ENCODE results near the gene ABTB1. TPM values are rescaled to one million over a fixed set of nuclear protein-coding genes. Genes with fewer than 3 reads are reported as not detected.

Gene ABTB1
- total RNA-seq, 1 experiment from 2014 or later = 6.9 TPM

DNA sequence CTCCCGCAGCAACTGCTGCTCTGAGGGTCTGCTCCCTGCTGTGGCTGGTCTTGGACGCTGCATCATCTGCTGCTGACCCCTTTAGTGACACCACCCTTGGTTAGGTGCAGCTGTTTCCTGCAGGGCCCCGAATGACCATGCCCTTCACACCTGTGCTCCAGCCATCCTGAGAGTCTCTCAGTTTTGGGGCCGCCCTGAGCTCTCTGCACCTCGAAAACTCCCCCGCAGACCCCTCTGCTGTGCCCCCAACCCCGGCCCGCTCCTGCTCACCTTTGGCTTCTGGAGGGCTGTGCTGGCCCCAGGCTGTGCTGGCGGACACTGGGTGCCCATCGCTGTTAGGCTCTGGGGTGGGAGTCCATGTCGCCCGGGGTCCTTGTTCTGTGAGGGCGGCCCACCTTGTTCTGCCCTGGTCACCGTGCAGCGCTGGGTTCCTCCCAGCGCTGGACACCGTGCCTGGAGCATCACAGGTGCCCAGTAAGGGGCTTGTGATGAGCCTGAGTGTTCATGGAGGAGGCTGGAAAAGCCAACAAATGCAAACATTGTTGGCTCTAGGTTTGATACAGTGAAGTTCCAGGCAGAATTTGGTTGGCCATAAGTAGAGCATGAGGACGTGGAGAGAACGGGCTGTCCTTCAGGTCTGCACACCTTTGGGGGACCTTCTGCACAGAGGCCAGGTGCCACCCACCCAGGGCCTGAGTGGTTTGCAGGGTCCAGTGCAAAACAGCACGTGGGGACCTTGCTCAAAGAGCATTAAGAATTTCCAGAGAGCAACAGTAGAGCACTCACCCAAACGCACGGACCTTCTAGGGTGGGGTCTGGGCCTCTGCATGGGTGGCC lies 12.3 kb downstream of the ABTB1 start:
- POLR2A ChIA-PET = interaction anchor here (0.5 kb wide), 1 partner anchor 13 kb away, joined by 7 read pairs; no protein-coding TSS in a partner anchor
- CTCF ChIA-PET = interaction anchor here (0.6 kb wide), 1 partner anchor 54 kb away, joined by 3 read pairs; no protein-coding TSS in a partner anchor
- BruUV-seq (replicated peaks) = no TSS peak
- H3K9me3 ChIP-seq (ENCODE audit: control insufficient read depth, insufficient read depth, low read depth, low read length) = no peaks in the 10 kb centered on the region
- TF ChIP-seq, protein P1, sequence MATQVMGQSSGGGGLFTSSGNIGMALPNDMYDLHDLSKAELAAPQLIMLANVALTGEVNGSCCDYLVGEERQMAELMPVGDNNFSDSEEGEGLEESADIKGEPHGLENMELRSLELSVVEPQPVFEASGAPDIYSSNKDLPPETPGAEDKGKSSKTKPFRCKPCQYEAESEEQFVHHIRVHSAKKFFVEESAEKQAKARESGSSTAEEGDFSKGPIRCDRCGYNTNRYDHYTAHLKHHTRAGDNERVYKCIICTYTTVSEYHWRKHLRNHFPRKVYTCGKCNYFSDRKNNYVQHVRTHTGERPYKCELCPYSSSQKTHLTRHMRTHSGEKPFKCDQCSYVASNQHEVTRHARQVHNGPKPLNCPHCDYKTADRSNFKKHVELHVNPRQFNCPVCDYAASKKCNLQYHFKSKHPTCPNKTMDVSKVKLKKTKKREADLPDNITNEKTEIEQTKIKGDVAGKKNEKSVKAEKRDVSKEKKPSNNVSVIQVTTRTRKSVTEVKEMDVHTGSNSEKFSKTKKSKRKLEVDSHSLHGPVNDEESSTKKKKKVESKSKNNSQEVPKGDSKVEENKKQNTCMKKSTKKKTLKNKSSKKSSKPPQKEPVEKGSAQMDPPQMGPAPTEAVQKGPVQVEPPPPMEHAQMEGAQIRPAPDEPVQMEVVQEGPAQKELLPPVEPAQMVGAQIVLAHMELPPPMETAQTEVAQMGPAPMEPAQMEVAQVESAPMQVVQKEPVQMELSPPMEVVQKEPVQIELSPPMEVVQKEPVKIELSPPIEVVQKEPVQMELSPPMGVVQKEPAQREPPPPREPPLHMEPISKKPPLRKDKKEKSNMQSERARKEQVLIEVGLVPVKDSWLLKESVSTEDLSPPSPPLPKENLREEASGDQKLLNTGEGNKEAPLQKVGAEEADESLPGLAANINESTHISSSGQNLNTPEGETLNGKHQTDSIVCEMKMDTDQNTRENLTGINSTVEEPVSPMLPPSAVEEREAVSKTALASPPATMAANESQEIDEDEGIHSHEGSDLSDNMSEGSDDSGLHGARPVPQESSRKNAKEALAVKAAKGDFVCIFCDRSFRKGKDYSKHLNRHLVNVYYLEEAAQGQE (IDR thresholded peaks at IDR 0.05; ENCODE audit: insufficient read depth in 1 of 2, low read depth in 2 of 2, low read length in 1 of 2) = no peak
- no peak for TF ChIP-seq TCF7L2 (IDR thresholded peaks at IDR 0.05; ENCODE audit: low read depth, low read length)
- TF ChIP-seq SIN3A (IDR thresholded peaks at IDR 0.05; ENCODE audit: borderline replicate concordance, insufficient read depth, low read depth, low read length) = no peak
- TF ChIP-seq, protein P2, sequence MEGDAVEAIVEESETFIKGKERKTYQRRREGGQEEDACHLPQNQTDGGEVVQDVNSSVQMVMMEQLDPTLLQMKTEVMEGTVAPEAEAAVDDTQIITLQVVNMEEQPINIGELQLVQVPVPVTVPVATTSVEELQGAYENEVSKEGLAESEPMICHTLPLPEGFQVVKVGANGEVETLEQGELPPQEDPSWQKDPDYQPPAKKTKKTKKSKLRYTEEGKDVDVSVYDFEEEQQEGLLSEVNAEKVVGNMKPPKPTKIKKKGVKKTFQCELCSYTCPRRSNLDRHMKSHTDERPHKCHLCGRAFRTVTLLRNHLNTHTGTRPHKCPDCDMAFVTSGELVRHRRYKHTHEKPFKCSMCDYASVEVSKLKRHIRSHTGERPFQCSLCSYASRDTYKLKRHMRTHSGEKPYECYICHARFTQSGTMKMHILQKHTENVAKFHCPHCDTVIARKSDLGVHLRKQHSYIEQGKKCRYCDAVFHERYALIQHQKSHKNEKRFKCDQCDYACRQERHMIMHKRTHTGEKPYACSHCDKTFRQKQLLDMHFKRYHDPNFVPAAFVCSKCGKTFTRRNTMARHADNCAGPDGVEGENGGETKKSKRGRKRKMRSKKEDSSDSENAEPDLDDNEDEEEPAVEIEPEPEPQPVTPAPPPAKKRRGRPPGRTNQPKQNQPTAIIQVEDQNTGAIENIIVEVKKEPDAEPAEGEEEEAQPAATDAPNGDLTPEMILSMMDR (IDR thresholded peaks at IDR 0.05) = no peak
- no peak for TF ChIP-seq POLR2AphosphoS5 (IDR thresholded peaks at IDR 0.05; ENCODE audit: low read depth, low read length)
- no peaks in the 10 kb centered on the region for H3K27me3 ChIP-seq (ENCODE audit: control insufficient read depth, insufficient read depth, low read length)
- intact Hi-C loops (cut with micrococcal nuclease; ENCODE audit: unreplicated experiment) (no loop called here), in situ Hi-C loops (cut with HindIII; ENCODE audit: low pct_unique_long_range_greater_than_20kb, low sequenced_read_pairs) (no loop called here)
- H3K4me3 ChIP-seq (ENCODE audit: low read depth in 2 of 2, low read length in 2 of 2) = no peak overlapping the region
- no peaks in the 10 kb centered on the region for H3K4me1 ChIP-seq (ENCODE audit: control insufficient read depth, insufficient read depth, low read length)
- no peak for DNase-seq (ENCODE audit: low read depth, low spot score)
- ATAC-seq = peak; percentile 78
- no peak overlapping the region for H3K27ac ChIP-seq (ENCODE audit: low read length)
- H3K36me3 ChIP-seq (ENCODE audit: control insufficient read depth, insufficient read depth, low read length) = no peaks in the 10 kb centered on the region

DNA sequence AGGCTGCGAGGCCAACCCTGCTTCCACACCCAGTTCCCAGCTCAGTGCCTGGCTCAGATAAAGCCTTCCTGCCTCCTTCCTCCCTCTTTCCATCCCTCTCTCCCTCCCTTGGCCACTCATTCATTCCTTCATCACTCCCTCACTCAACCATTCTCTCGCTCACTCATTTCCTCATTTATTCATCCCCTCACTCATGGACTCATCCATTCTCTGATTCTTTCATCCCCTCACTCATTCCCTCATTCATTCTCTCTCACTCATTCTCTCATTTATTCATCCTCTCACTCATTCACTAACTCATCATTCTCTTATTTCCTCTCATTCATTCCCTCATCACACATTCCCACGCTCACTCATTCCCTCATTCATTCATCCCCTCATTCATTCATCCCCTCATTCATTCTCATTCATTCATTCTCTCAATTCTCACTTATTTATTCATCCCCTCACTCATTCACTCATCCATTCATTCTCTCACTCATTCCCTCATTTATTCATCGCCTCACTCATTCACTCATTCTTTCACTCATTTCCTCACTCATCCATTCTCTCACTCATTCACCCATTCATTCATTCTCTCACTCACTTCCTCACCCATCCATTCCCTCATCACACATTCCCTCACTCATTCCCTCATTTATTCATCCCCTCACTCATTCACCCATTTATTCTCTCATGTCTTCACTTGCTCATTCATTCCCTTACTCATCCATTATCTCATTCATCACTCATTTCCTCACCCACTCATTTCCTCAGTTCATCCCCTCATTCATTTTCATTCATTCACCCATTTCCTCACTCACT lies 13.2 kb downstream of the ABTB1 start:
- BruUV-seq (replicated peaks) = no TSS peak
- no peak; the same call in 1 of the 2 replicates for ATAC-seq
- H3K36me3 ChIP-seq (ENCODE audit: control insufficient read depth, insufficient read depth, low read length) = no peaks in the 10 kb centered on the region
- no peak for DNase-seq (ENCODE audit: low read depth, low spot score)
- intact Hi-C loops (cut with micrococcal nuclease; ENCODE audit: unreplicated experiment) (no loop called here), in situ Hi-C loops (cut with HindIII; ENCODE audit: low pct_unique_long_range_greater_than_20kb, low sequenced_read_pairs) (no loop called here)
- TF ChIP-seq SIN3A (IDR thresholded peaks at IDR 0.05; ENCODE audit: borderline replicate concordance, insufficient read depth, low read depth, low read length) = no peak
- no peak for TF ChIP-seq POLR2AphosphoS5 (IDR thresholded peaks at IDR 0.05; ENCODE audit: low read depth, low read length)
- no peak overlapping the region for H3K27ac ChIP-seq (ENCODE audit: low read length)
- ChIA-PET POLR2A (no interaction called here), CTCF (interaction anchor here (0.6 kb wide), 1 partner anchor 54 kb away, joined by 3 read pairs; no protein-coding TSS in a partner anchor)
- no peaks in the 10 kb centered on the region for H3K9me3 ChIP-seq (ENCODE audit: control insufficient read depth, insufficient read depth, low read depth, low read length)
- no peaks in the 10 kb centered on the region for H3K27me3 ChIP-seq (ENCODE audit: control insufficient read depth, insufficient read depth, low read length)
- no peaks in the 10 kb centered on the region for H3K4me1 ChIP-seq (ENCODE audit: control insufficient read depth, insufficient read depth, low read length)
- no peak overlapping the region for H3K4me3 ChIP-seq (ENCODE audit: low read depth in 2 of 2, low read length in 2 of 2)

Data from Panc1 (cell line).